ENCODE measurements around the gene ATMIN.

The ATMIN gene

GRCh38 chr16:81061871-81062608 is 26.4 kb downstream of the ATMIN start:
- peaks cover 16% of the 10 kb centered on the region for H3K4me1 ChIP-seq (ENCODE audit: insufficient read depth, poor library complexity, severe bottlenecking)
- no peak for TF ChIP-seq CTCF (IDR thresholded peaks at IDR 0.05; ENCODE audit: poor library complexity, severe bottlenecking)
- H3K27me3 ChIP-seq (ENCODE audit: insufficient read depth, poor library complexity, severe bottlenecking): no peaks in the 10 kb centered on the region
- H3K36me3 ChIP-seq (ENCODE audit: low read depth): no peaks in the 10 kb centered on the region
- ATAC-seq (ENCODE audit: low read depth) (no peak), DNase-seq (ENCODE audit: low spot score) (no peak)
- no peak overlapping the region for H3K27ac ChIP-seq (ENCODE audit: poor library complexity, severe bottlenecking)
- H3K9me3 ChIP-seq (ENCODE audit: severe bottlenecking): no peaks in the 10 kb centered on the region
- no peak overlapping the region for H3K4me3 ChIP-seq (ENCODE audit: severe bottlenecking)

- H3K9me3 ChIP-seq (ENCODE audit: severe bottlenecking): no peaks in the 10 kb centered on the region
- peaks cover 25% of the 10 kb centered on the region for H3K4me1 ChIP-seq (ENCODE audit: insufficient read depth, poor library complexity, severe bottlenecking)
- ATAC-seq (ENCODE audit: low read depth) (no peak), DNase-seq (ENCODE audit: low spot score) (no peak)
- peak overlapping the region; percentile 32 for H3K27ac ChIP-seq (ENCODE audit: poor library complexity, severe bottlenecking)
- no peak for TF ChIP-seq CTCF (IDR thresholded peaks at IDR 0.05; ENCODE audit: poor library complexity, severe bottlenecking)
- H3K4me3 ChIP-seq (ENCODE audit: severe bottlenecking): no peak overlapping the region
- no peaks in the 10 kb centered on the region for H3K36me3 ChIP-seq (ENCODE audit: low read depth)
- no peaks in the 10 kb centered on the region for H3K27me3 ChIP-seq (ENCODE audit: insufficient read depth, poor library complexity, severe bottlenecking)
Observed at GRCh38 chr16:81066681-81067080, 31.0 kb downstream of the ATMIN start.

GRCh38 chr16:81067166-81067565 is 31.5 kb downstream of the ATMIN start:
- H3K9me3 ChIP-seq (ENCODE audit: severe bottlenecking): no peaks in the 10 kb centered on the region
- DNase-seq (ENCODE audit: low spot score): no peak

GRCh38 chr16:81069063-81069462 is 33.4 kb downstream of the ATMIN start:
- ATAC-seq (ENCODE audit: low read depth) (no peak), DNase-seq (ENCODE audit: low spot score) (no peak)
- TF ChIP-seq CTCF (IDR thresholded peaks at IDR 0.05; ENCODE audit: poor library complexity, severe bottlenecking): no peak
- no peak overlapping the region for H3K27ac ChIP-seq (ENCODE audit: poor library complexity, severe bottlenecking)
- H3K9me3 ChIP-seq (ENCODE audit: severe bottlenecking): no peaks in the 10 kb centered on the region
- H3K4me1 ChIP-seq (ENCODE audit: insufficient read depth, poor library complexity, severe bottlenecking): peaks cover 29% of the 10 kb centered on the region
- no peaks in the 10 kb centered on the region for H3K36me3 ChIP-seq (ENCODE audit: low read depth)
- no peaks in the 10 kb centered on the region for H3K27me3 ChIP-seq (ENCODE audit: insufficient read depth, poor library complexity, severe bottlenecking)
- H3K4me3 ChIP-seq (ENCODE audit: severe bottlenecking): no peak overlapping the region

More at GRCh38 chr16:81067166-81067565, 31.5 kb downstream of the ATMIN start:
- no peak for TF ChIP-seq CTCF (IDR thresholded peaks at IDR 0.05; ENCODE audit: poor library complexity, severe bottlenecking)
- ATAC-seq (ENCODE audit: low read depth): no peak; the same call in 2 of the 3 replicates
- Histone ChIP-seq H3K36me3 (ENCODE audit: low read depth) (no peaks in the 10 kb centered on the region), H3K4me3 (ENCODE audit: severe bottlenecking) (no peak overlapping the region), H3K27me3 (ENCODE audit: insufficient read depth, poor library complexity, severe bottlenecking) (no peaks in the 10 kb centered on the region), H3K27ac (ENCODE audit: poor library complexity, severe bottlenecking) (peak overlapping the region; percentile 32), H3K4me1 (ENCODE audit: insufficient read depth, poor library complexity, severe bottlenecking) (peaks cover 29% of the 10 kb centered on the region)

GRCh38 chr16:81070979-81071378 is 35.3 kb downstream of the ATMIN start:
- H3K4me3 ChIP-seq (ENCODE audit: severe bottlenecking): no peak overlapping the region
- H3K36me3 ChIP-seq (ENCODE audit: low read depth): no peaks in the 10 kb centered on the region
- DNase-seq (ENCODE audit: low spot score): no peak
- peaks cover 24% of the 10 kb centered on the region for H3K4me1 ChIP-seq (ENCODE audit: insufficient read depth, poor library complexity, severe bottlenecking)
- H3K27ac ChIP-seq (ENCODE audit: poor library complexity, severe bottlenecking): peak overlapping the region; percentile 66
- no peaks in the 10 kb centered on the region for H3K27me3 ChIP-seq (ENCODE audit: insufficient read depth, poor library complexity, severe bottlenecking)
- no peak for TF ChIP-seq CTCF (IDR thresholded peaks at IDR 0.05; ENCODE audit: poor library complexity, severe bottlenecking)
- no peaks in the 10 kb centered on the region for H3K9me3 ChIP-seq (ENCODE audit: severe bottlenecking)
- ATAC-seq (ENCODE audit: low read depth): no peak

Data from RWPE2 (cell line).